Panc1 (cell line): ENCODE measurements around the gene RANGRF. TPM values are rescaled to one million over a fixed set of nuclear protein-coding genes. Genes with fewer than 3 reads are reported as not detected.

Experiments used
- ATAC-seq: fragments of 200-7000 bp; cut with Tn5 transposase; 2 replicates; pipeline ENCODE4 v1.9.1; 2020; ENCODE audit warnings: mild to moderate bottlenecking, moderate library complexity
- BruUV-seq: library from RNA; stranded (reverse); fragments of 400-500 nt; replicated peaks from 2 replicates; lab custom pipeline; 2021; lab: Mats Ljungman, UMichigan
- CTCF ChIA-PET: fragments of 300-600 bp; sonication (Branson Sonifier 250); formaldehyde crosslinking; loops from one replicate; lab custom pipeline; 2022; ENCODE audit warnings: antibody characterized with exemption; lab: Charles Lee
- POLR2A ChIA-PET: fragments of 300-600 bp; sonication (Branson Sonifier 250); formaldehyde crosslinking; loops from one replicate; lab custom pipeline; 2022; ENCODE audit warnings: antibody characterized with exemption; lab: Charles Lee
- DNase-seq: peaks from one replicate; pipeline ENCODE4 v3.0.0-alpha.2; 2010; ENCODE audit warnings: low read depth, low spot score
- H3K27ac ChIP-seq: 2 replicates; pipeline ENCODE4 v1.5.1; 2011; ENCODE audit warnings: mild to moderate bottlenecking, low read length, inconsistent platforms
- H3K27me3 ChIP-seq: fragments of 200-500 bp; sonication (Bioruptor generic); 2 replicates; pipeline ENCODE4 v1.6.0; 2014; ENCODE audit warnings: low read length, inconsistent platforms; ENCODE audit not compliant: control insufficient read depth, insufficient read depth
- H3K36me3 ChIP-seq: fragments of 200-500 bp; sonication (Bioruptor generic); 2 replicates; pipeline ENCODE4 v1.5.1; 2014; ENCODE audit warnings: inconsistent platforms, mild to moderate bottlenecking, low read length, moderate library complexity; ENCODE audit not compliant: control insufficient read depth, insufficient read depth
- H3K4me1 ChIP-seq: 2 replicates; pipeline ENCODE4 v1.5.1; 2011; ENCODE audit warnings: inconsistent platforms, mild to moderate bottlenecking, low read length, moderate library complexity; ENCODE audit not compliant: control insufficient read depth, insufficient read depth
- H3K4me3 ChIP-seq, 2 experiments: 2 replicates each; pipeline ENCODE4 v1.5.1; 2011 to 2012; ENCODE audit warnings: low read depth in 2 of 2, low read length in 2 of 2, mild to moderate bottlenecking in 2 of 2, inconsistent platforms in 1 of 2, moderate library complexity in 1 of 2
- H3K9me3 ChIP-seq: fragments of 200-500 bp; sonication (Bioruptor generic); 2 replicates; pipeline ENCODE4 v1.5.1; 2014; ENCODE audit warnings: low read depth, mild to moderate bottlenecking, inconsistent platforms, low read length, moderate library complexity; ENCODE audit not compliant: control insufficient read depth, insufficient read depth
- CTCF ChIP-seq: fragments of 450-650 bp; IDR thresholded peaks from 2 replicates; pipeline ENCODE4 v1.5.1; 2017; ENCODE audit warnings: mild to moderate bottlenecking
- POLR2AphosphoS5 ChIP-seq: IDR thresholded peaks from 2 replicates; pipeline ENCODE4 v1.6.1; 2012; ENCODE audit warnings: mild to moderate bottlenecking, low read depth, low read length, moderate library complexity
- REST ChIP-seq, 2 experiments: IDR thresholded peaks; 2 replicates each; pipeline ENCODE4 v1.6.1; 2011 to 2012; ENCODE audit warnings: low read depth in 2 of 2, control low read depth in 1 of 2, low read length in 1 of 2, mild to moderate bottlenecking in 1 of 2, moderate library complexity in 1 of 2; ENCODE audit not compliant: insufficient read depth in 1 of 2
- SIN3A ChIP-seq: IDR thresholded peaks from 2 replicates; pipeline ENCODE4 v1.6.1; 2012; ENCODE audit warnings: low read depth, mild to moderate bottlenecking, low read length, moderate library complexity, borderline replicate concordance; ENCODE audit not compliant: insufficient read depth
- TCF7L2 ChIP-seq: IDR thresholded peaks from 2 replicates; pipeline ENCODE4 v1.6.1; 2011; ENCODE audit warnings: mild to moderate bottlenecking, low read depth, low read length, inconsistent platforms
- in situ Hi-C: cut with HindIII; loops from 2 replicates; pipeline ENCODE4 v1.10.0; 2016; ENCODE audit warnings: low sequenced_read_pairs, low pct_unique_long_range_greater_than_20kb
- intact Hi-C: fragments of 100-400 bp; cut with micrococcal nuclease; formaldehyde crosslinking; loops from one replicate; pipeline ENCODE4 v1.10.0; 2022; ENCODE audit not compliant: unreplicated experiment
- total RNA-seq: library from RNA; stranded (reverse); gene quantifications from one replicate; pipeline ENCODE4 v1.2.1, GENCODE V29; 2021; ENCODE audit not compliant: unreplicated experiment

RANGRF gene
- total RNA-seq, 1 experiment from 2014 or later: 16.7 TPM

- TF ChIP-seq TCF7L2 (no peak), CTCF (no peak), POLR2AphosphoS5 (no peak), SIN3A (no peak), REST (IDR thresholded peaks at IDR 0.05; ENCODE audit: insufficient read depth in 1 of 2, low read depth in 2 of 2, low read length in 1 of 2) (no peak)
- intact Hi-C loops: no loop called here
- ChIA-PET CTCF (no interaction called here), POLR2A (no interaction called here)
- H3K36me3 ChIP-seq: peaks cover 6% of the 10 kb centered on the region
- H3K9me3 ChIP-seq: no peaks in the 10 kb centered on the region
- in situ Hi-C loops: no loop called here
- H3K4me3 ChIP-seq: no peak overlapping the region
- H3K27ac ChIP-seq: no peak overlapping the region
- ATAC-seq (no peak), DNase-seq (no peak)
- no peaks in the 10 kb centered on the region for H3K4me1 ChIP-seq
- H3K27me3 ChIP-seq: no peaks in the 10 kb centered on the region
- BruUV-seq: no TSS peak
These were observed 23.5 kb upstream of the RANGRF start for GRCh38 chr17:8264836-8265542.

- Histone ChIP-seq H3K27ac (no peak overlapping the region), H3K9me3 (no peaks in the 10 kb centered on the region), H3K4me3 (no peak overlapping the region), H3K36me3 (peaks cover 6% of the 10 kb centered on the region), H3K27me3 (no peaks in the 10 kb centered on the region), H3K4me1 (no peaks in the 10 kb centered on the region)
- DNase-seq (no peak), ATAC-seq (no peak)
- BruUV-seq: no TSS peak
- no peak for TF ChIP-seq REST (IDR thresholded peaks at IDR 0.05; ENCODE audit: insufficient read depth in 1 of 2, low read depth in 2 of 2, low read length in 1 of 2)
- TF ChIP-seq TCF7L2: no peak
- TF ChIP-seq SIN3A: no peak
- no peak for TF ChIP-seq POLR2AphosphoS5
- TF ChIP-seq CTCF: no peak
- POLR2A ChIA-PET: interaction anchor here (0.6 kb wide), 1 partner anchor 846 kb away, joined by 6 read pairs; no protein-coding TSS in a partner anchor
- in situ Hi-C loops (no loop called here), intact Hi-C loops (no loop called here)
- CTCF ChIA-PET: no interaction called here
These were observed 21.6 kb upstream of the RANGRF start for GRCh38 chr17:8266648-8267479.
